ENCODE results near the gene ENOX1. TPM values are rescaled to one million over a fixed set of nuclear protein-coding genes. Genes with fewer than 3 reads are reported as not detected.

Gene ENOX1
- total and polyA plus RNA-seq, 2 donors (not counting 3 experiments of a cell fraction or from before 2014, with no cell fraction given): 0.17 to 0.97 TPM

GRCh38 chr13:43675577-43675976 lies 111.2 kb downstream of the ENOX1 start:
- Histone ChIP-seq H3K36me3 (ENCODE audit: control insufficient read depth in 2 of 2, extremely low read depth in 1 of 2, insufficient read depth in 2 of 2, low read length in 2 of 2) (no peaks in the 10 kb centered on the region), H4K20me1 (replicated peaks; ENCODE audit: control insufficient read depth, extremely low read depth, insufficient read depth, low read length) (no peaks in the 10 kb centered on the region), H3K9me3 (replicated peaks; ENCODE audit: control insufficient read depth, insufficient read depth, low read length) (no peaks in the 10 kb centered on the region), H3K4me1 (ENCODE audit: control insufficient read depth, extremely low read depth, insufficient read depth, low read length) (no peaks in the 10 kb centered on the region), H3K4me2 (ENCODE audit: insufficient read depth, low read length) (no peak overlapping the region), H3K9ac (replicated peaks; ENCODE audit: extremely low read depth, insufficient read depth, low read length) (no peak overlapping the region), H3K27me3 (ENCODE audit: control insufficient read depth in 2 of 2, insufficient read depth in 2 of 2, low read length in 2 of 2) (no peaks in the 10 kb centered on the region), H3K9me1 (replicated peaks; ENCODE audit: control insufficient read depth, extremely low read depth, insufficient read depth, low read length) (no peaks in the 10 kb centered on the region), H3K27ac (ENCODE audit: insufficient read depth, low read depth, low read length) (no peak overlapping the region), H3K4me3 (replicated peaks in 1 of 3; ENCODE audit: insufficient read depth in 1 of 3, low read depth in 1 of 3, low read length in 3 of 3) (no peak overlapping the region), H2AFZ (ENCODE audit: low read depth, low read length) (no peak overlapping the region), H3K79me2 (ENCODE audit: control insufficient read depth, insufficient read depth, low read length) (no peaks in the 10 kb centered on the region)
- DNase-seq (ENCODE audit: low read depth, low spot score) (no peak), FAIRE-seq (no peak)
- ChIA-PET CTCF (no interaction called here), POLR2A (no interaction called here)
- dilution Hi-C loops (cut with MboI; ENCODE audit: extremely low pct_ligation_motif_present, low sequenced_read_pairs) (no loop called here), intact Hi-C loops (cut with micrococcal nuclease) (no loop called here)
- TF ChIP-seq MAX (IDR thresholded peaks at IDR 0.05; ENCODE audit: insufficient read depth, insufficient read length) (no peak), JUN (IDR thresholded peaks at IDR 0.05; ENCODE audit: borderline replicate concordance, insufficient read depth, insufficient read length, low read depth) (no peak), POLR2AphosphoS5 (IDR thresholded peaks at IDR 0.05; ENCODE audit: insufficient read depth, low read depth, low read length) (no peak), CTCF (IDR thresholded peaks at IDR 0.05; ENCODE audit: extremely low read depth in 1 of 2, insufficient read depth in 1 of 2, low read depth in 1 of 2, low read length in 2 of 2) (no peak), EZH2 (IDR thresholded peaks at IDR 0.05; ENCODE audit: borderline replicate concordance, low read depth, low read length, severe bottlenecking) (no peak), FOS (IDR thresholded peaks at IDR 0.05; ENCODE audit: borderline replicate concordance, insufficient read depth, low read length) (no peak), POLR2A (IDR thresholded peaks at IDR 0.05; ENCODE audit: low read depth, low read length) (no peak), MYC (IDR thresholded peaks at IDR 0.05; ENCODE audit: low read depth, low read length) (no peak), GATA2 (IDR thresholded peaks at IDR 0.05; ENCODE audit: insufficient read depth, insufficient read length, low read depth, low read length) (no peak)
- no TSS peak for BruUV-seq (replicated peaks)
